Ovary (tissue), 3 donors: ENCODE data around the gene FGGY.

Source experiments
- CTCF ChIP-seq, 3 donors: fragments of 450-650 bp in 2 of 3; fragments of 200-600 bp in 1 of 3; IDR thresholded peaks; one replicate each; pipeline versions ENCODE4 v1.5.1 to v1.8.0; 2016 to 2022; ENCODE audit warnings: antibody characterized with exemption in 3 of 3, mild to moderate bottlenecking in 1 of 3
- POLR2A ChIP-seq: fragments of 450-650 bp; IDR thresholded peaks from one replicate; pipeline ENCODE4 v1.6.1; 2017; ENCODE audit warnings: antibody characterized with exemption, mild to moderate bottlenecking, moderate library complexity
- donor health status: DM: no; HTN: no; CAD: no.

GRCh38 chr1:59557549-59557885, 260.6 kb downstream of the FGGY start:
- no peak for TF ChIP-seq POLR2A
- TF ChIP-seq CTCF (IDR thresholded peaks at IDR 0.05): no peak
